Putamen (tissue), 1 donor: Measurements from ENCODE around the gene AFF4.
A peak's percentile ranks its signal among the peaks of the same experiment; 100 is the strongest.

ENCODE experiments used
- DNase-seq: peaks from one replicate; pipeline ENCODE4 v3.0.0-alpha.2; 2016; ENCODE audit warnings: low spot score

AFF4 gene

GRCh38 chr5:132853790-132854189 is 109.6 kb downstream of the AFF4 start:
- DNase-seq: no peak

GRCh38 chr5:132853323-132853722 is 110.1 kb downstream of the AFF4 start:
- no peak for DNase-seq

DNA sequence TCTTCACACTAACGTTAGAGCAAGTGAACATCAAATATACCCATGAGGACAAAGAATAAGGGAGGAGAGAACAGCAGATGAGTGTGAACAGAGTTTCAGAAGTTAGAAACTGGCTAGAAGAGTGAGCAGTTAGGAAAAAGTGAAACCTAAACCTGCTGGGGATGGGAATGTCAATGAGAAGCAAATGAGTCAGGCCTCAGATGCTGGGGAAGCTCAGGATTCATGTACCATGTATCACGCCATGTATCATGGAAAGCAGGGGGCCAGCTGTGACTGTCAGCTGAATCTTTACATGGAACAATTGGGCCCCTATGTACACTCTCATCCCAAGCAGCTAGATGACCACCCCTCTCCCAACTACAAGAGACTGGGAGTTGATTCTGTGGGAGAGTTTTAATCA is 113.4 kb downstream of the AFF4 start:
- DNase-seq: no peak

DNA sequence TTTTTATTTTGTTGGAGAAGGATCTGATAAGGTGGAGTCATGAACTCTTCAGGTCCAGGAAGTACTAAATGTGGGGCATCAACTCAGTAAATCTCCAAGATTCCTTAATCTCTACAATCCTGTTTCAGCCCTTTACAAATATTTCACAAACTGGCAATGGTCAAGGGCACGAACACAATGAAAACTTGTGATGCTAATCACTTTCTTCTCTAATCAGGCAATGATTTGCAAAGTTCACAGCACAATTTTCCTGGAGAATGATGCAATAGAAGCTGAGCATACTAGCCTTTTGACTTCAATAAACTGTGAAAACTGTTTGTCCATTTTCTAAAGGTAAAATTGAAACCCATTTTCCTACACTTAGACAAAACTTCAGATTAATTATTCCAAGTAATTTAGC is 114.1 kb downstream of the AFF4 start:
- no peak for DNase-seq

- no peak for DNase-seq
These were observed 115.2 kb downstream of the AFF4 start for GRCh38 chr5:132848270-132848669.

- DNase-seq: no peak
These were observed 122.1 kb downstream of the AFF4 start for GRCh38 chr5:132841305-132841704.

GRCh38 chr5:132840896-132841295 is 122.5 kb downstream of the AFF4 start:
- DNase-seq: no peak

- DNase-seq: no peak
These were observed 123.1 kb downstream of the AFF4 start for GRCh38 chr5:132840313-132840712.

DNA sequence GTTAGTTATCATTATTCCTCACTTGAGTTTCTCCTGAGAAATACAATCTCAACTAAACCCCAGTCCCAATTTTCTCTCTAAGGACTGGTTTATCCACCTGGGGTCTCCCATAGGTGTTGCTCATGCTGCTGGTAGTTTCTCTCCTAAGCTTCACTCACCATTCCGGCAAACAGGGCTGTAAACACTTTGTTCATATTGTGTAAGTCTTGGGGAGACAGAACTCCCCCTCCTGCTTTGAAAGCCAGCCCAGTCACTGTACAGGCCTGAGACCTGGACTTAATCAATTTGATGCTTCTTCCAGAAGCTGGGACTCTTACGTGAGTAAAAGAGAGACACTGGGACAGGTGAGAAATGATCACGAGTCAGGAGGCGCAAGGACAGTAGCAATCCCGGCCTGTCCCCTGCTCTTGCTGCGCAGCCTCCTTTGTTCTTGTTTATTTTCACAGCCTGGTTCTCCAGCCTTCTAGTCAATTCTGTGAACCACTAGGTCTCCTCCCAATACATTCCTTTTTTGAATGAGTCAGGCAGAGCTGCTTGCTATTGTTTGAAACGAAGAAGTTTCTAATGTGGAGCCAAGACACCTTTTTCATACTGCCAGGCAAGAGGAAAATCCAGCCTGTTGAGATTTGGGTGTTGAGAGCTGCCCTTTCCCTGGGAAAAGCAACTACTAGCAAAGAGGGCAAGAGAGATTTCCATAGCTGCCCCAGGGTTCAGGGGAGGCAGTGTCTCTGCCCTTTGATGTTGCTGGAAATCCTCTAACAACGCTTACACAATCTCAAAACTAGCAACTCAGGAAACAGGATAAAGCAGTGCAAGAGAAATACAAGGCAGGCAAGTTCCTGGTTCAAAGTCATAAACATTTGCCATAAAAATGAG is 123.8 kb downstream of the AFF4 start:
- DNase-seq: no peak

- no peak for DNase-seq
These were observed 124.7 kb downstream of the AFF4 start for GRCh38 chr5:132838516-132839282.

- no peak for DNase-seq
These were observed 125.6 kb downstream of the AFF4 start for GRCh38 chr5:132837868-132838267.

DNA sequence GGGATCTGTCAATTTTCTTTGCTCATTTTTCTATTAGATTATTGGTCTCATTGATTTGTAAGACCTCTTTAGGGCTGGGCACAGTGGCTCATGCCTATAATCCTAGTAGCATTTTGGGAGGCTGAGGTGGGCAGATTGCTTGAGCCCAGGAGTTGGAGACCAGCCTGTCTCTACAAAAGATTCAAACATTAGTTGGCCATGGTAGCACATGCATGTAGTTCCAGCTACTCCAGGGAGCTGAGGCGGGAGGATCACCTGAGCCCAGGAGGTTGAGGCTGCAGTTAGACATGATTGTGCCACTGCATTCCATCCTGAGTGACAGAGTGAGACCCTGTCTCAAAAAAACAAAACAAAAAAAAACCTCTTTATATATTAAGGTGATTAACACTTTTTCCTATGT is 126.6 kb downstream of the AFF4 start:
- DNase-seq: no peak

DNA sequence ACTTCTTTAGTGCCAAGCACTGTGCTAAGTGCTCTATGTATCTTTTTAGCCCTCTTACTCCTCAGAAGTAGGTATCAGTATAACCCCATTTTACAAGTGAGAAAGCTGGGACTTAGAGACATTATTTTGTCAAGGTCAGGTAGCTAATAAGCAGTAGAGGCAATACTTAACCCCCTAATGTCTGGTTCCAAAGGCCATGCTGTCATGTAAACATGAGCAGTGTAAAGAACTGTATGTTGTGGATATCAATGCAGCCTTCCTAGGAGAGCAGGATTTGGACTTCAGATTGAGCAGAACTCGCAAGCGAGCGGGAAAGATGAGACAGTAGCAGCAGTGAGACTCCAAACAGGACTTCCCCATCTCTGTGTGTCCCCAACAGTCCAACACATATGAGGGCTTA is 129.4 kb downstream of the AFF4 start:
- no peak for DNase-seq

- DNase-seq: no peak
These were observed 130.8 kb downstream of the AFF4 start for GRCh38 chr5:132832612-132833011.

DNA sequence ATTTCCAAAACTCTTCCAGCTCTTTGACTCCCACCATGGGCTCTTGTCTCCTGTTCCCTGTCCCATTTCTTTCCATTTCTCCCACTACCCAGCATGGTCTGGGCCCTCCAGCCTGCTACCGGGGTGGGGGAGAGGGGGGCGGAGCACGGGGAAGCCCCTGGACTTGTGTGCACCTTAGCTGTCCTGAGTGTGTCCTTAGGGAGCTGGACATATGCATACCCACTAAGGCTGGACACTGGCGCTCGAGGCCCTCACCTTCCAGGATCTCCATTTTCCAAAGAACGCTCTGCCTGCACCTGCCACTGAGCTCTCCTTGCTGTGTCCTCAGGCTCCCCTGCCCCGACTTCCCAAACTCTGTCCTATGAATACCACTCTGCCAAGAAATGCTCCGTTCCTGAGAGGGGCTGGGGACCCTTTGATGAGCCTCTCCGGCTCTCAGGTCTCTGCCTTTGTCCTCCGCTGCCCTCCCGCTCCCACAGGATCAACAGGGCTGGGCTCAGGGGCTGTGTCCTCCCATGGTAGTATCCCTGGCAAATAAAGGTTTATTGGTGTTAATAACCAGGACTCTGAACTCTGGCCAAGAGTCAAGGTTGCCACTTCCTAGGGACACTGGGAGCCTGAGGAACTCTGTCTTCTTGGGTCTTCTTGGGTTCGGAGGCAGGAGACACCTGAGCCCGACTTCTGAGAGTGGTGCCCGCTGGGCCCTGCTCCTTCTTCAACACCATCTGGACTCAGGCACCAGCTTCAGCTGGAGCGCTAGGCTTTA is 132.2 kb downstream of the AFF4 start:
- no peak for DNase-seq

DNA sequence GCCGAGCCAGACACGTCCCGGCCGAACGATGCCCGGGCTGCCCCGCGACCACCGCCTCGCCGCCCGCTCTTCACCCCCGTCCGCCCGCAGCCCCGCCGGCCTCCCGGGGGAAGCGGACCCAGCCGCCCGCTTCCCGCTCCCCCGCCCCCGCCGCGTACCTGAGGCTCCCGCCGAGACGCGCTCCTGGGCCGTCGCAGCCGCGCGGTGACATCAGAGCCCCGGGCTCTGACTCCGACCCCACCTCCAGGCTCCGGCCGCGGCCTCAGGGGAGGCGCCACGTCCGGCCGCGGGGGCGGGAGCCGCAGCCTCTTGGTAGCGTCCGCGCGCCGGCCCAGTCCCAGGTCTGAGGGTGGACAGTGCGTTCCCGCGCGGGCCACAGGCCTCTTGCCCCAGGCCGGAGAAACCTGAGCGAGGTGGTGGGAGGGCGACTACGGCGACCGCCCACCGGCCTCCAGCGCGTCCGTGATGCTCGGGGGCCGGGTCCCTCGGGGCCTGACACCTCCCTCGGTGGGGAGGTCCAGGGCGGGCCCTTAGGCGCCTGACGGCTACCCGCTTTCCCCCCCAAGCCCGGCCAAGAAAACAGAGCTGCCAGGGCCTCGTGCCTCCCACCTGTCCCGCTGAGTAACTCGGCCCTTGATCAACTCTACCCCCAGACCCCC is 132.9 kb downstream of the AFF4 start, which contains the start of gene SHROOM1:
SHROOM1 (minus strand) TSS at position 212 of the 659 bp plus-strand sequence. CDS start 4,507 bp downstream, outside the sequence.
- no peak for DNase-seq

DNA sequence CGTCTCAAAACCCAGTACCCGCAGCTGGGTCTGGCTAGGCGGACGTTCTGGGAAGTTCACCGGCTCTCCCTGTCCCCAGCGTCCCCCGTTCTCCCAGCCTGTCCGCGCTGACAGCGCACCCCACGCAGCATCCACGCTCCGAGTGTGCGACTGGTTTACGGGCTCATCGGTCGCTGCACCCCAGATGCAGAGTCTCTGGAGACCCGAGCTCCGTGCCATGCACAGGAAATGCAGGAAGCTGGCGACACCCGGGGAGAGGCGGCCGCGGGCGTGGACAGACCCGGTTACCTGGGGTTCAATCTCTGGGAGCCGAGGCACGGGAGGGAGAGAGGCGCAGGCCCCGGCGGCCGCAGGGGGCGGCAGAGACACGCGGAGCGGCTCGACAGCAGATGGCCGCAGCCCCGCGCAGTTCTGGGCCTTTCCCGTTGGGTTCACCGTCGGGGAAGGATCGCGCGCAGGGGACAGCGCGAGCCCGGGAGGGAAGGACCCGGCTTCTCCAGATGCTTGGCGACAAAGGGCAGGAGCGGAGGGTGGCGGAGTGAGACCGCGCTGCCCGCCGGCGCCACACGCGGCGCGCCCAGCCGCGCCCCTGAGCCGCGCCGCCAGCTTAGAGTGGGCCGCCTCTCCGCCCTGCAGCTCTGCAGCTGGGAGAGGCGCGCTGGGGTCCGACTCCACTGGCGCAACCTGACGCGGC is 133.5 kb downstream of the AFF4 start:
- DNase-seq: peak; percentile 71

- DNase-seq: no peak
These were observed 134.5 kb downstream of the AFF4 start for GRCh38 chr5:132828846-132829494.

GRCh38 chr5:132827943-132828673 is 135.3 kb downstream of the AFF4 start:
- no peak for DNase-seq
